C4-2B (cell line): ENCODE data around the gene OR1S1.

ENCODE experiments used
- CTCF ChIP-seq: fragments of 450-650 bp; conservative IDR thresholded peaks from 2 replicates; pipeline ENCODE4 v1.5.1; 2017; ENCODE audit warnings: mild to moderate bottlenecking
- ZFX ChIP-seq: fragments of 450-650 bp; IDR thresholded peaks from 2 replicates; pipeline ENCODE4 v1.6.1; 2017

GRCh38 chr11:58179648-58180047, 32.9 kb upstream of the OR1S1 start:
- TF ChIP-seq CTCF (no peak), ZFX (no peak)
